HG02943 (cell line): ENCODE measurements around the gene ADAR.

Experiments used
- ATAC-seq: cut with Tn5 transposase; IDR thresholded peaks from one replicate; pipeline ENCODE4 v1.9.1; 2021; ENCODE audit warnings: mild to moderate bottlenecking, low read depth, moderate library complexity; ENCODE audit not compliant: unreplicated experiment

Gene ADAR

DNA sequence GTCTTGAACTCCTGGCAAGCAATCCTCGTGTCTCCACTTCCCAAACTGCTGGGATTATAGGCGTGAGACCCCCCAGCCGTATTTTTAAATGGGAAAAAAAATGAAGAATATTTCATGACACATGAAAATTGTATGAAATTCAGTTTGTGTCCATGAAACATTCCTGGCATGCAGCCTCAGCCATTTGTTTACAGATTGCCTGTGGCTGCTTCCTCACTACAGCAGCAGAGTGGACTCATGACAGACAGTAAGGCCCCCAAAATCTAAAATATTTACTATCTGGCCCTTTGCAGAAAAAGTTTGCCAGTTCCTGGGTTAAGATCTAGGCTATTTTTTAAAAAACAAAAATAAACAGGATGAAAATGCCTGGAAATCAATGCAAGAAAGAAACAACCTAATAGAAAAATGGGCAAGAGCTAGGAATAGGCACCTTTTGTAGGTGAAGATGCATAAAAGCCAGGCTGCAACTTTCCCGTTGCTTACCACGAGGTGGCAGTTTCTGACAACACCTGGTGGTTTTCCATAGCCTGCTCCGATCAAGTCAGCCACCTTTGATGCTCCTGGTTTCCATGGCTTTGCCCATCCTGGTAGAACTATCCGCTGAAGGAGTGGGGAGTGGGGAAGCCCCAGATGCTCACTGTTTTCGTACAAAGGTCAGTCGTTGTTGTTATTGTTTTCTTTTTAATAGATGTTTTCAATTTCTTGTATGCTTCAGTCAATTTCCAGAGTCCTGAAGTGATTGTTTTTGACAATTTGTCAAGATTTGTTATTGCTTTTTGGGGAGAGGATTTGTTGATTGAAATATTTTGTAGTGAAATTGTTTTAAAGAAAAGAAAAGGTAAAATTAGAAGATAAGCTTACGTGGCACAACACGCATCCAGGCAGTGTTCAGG is 73.8 kb downstream of the ADAR start:
- ATAC-seq: no peak
